Measurements from ENCODE around the gene PRKCA.
A peak's percentile ranks its signal among the peaks of the same experiment; 100 is the strongest.
"Not testable (repeated sequence)": the region's sequence is repeated elsewhere in the genome, so short reads cannot be mapped to it uniquely, and the experiment has no call there.

Gene PRKCA

DNA sequence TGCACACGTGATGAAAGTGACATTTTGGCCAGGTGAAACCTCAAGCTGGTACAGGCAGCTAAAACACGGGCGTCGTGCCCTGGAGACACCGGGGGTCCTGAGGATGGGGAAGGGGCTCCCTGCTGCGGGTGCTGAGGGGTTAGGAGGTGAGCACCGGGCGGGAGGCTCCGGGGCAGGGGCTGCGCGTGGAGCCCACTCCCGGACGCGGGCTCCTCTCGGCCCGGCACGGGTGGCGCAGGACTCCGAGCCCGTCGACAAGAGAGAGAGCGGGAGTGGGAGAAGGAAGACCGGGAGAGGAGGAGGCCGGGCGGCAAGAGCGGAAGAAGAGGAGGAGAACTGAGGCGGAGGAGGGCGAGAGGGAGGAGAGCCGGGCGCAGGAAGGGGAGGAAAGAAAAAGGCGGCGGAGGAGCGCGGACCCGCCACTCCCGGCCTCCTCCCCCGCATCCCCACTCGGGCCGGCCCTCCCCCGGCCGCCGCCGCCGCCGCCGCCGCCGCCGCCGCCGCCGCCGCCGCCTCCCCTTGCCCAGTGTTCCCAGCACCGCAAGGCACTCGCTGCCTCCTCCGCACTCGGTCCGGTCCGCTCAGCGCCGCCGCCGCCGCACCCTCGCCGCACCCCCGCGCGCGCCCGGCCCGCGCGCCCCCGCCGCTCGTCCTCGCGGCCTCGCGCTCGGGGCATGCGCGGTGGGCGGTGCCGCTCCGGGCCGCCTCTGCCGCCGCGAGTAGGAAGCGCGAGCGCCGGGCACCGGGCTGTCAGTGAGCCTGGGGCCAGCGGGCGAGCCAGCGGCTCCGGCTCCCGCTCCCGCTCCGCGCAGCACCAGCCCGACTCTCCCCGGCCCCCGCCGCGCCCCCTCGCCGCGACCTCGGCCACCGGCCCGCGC, at the start of gene PRKCA:
PRKCA (plus strand) TSS at position 750 of the 878 bp plus-strand sequence.
- DNase-seq (ENCODE audit: low spot score), result peak; percentile 82

DNA sequence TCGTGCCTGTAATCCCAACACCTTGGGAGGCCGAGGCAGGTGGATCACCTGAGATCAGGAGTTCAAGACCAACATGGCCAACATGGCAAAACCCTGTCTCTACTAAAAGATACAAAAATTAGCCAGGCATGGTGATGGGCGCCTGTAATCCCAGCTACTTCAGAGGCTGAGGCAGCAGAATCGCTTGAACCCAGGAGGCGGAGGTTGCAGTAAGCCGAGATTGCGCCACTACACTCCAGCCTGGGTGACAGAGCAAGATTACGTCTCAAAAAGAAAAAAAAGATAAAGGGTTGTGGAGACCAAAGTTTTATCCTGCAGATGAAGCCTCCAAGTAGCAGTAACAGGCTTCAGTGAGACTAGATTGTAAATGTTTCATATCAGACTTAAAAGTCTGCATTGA, 49.0 kb upstream of the PRKCA start:
- DNase-seq (ENCODE audit: low spot score), result not testable (repeated sequence)

DNA sequence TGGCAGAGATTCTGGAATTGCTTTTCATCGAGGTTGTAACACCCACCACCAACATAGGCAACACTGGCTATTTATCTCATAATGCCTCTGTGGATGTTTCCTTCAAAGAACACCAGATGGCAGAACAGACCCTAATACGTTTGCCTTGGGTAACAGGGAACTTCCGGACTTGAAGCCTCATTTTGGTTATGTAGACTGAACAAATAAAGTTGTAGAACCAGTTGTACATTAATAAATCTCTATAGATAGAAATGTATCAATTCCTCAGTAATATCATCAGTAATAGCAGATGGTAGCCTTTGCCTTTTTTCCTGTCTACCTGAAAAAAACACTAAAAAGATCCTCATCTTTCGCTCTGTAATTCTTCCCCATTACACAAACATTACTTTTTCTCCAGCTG, 47.3 kb upstream of the PRKCA start:
- peak; percentile 70 for DNase-seq (ENCODE audit: low spot score)

DNA sequence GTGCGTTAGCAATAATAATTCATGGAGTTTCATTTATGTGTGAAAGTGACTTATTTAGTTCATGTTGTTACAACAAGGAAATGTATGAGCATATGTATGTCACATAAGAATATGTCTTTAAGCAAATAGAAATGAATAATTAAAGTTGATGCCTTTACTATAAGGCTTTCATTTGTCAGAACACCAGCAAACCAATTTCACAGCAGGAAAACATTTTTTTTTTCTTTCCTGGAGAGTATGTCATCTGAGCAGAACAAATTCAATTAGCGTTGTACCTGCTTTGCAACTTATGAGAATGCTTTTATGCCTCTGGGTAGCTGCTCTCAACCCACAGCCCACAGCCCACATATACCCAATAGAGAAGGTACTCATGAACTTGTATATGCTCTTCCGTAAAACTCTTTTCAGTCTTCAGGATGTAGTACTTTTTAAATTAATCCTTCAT, 46.9 kb upstream of the PRKCA start:
- DNase-seq (ENCODE audit: low spot score), result no peak

DNA sequence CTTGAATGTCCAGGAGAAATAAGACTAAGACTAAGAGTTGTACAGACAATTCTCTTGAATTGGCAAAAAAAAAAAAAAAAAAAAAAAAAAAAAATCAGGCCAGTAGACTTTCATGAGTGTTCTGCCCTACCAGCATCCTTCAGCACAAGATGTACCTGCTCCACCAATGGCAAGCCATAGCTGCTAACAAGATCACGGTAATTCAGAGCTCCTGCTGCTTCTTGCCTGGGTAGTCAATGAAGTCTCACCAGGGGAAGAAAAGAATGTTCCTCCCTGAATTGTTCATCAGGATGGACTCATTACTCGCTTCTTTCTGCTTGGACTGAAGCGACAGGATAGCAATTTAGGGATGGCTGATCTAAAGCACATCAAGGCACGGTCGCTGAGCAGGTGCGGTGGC, 42.1 kb upstream of the PRKCA start:
- DNase-seq (ENCODE audit: low spot score), result no peak

DNA sequence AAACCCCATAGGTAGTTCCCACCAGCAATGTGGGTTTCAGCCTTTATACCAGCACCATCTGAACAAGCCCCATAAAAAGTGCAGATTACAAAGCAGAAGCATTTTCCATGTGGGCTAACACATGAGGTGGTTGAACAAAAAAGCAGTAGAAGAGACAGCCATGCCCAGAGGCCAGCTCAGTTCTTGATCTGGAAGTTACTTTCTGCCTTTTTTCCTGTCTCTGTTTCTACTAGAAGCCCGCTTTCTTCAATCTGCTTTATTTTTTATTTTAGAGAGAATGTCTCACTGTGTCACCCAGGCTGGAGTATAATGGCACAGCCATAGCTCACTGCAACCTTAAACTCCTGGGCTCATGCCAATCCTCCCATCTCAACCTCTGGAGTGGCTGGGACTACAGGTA, 41.7 kb upstream of the PRKCA start:
- no peak for DNase-seq (ENCODE audit: low spot score)

DNA sequence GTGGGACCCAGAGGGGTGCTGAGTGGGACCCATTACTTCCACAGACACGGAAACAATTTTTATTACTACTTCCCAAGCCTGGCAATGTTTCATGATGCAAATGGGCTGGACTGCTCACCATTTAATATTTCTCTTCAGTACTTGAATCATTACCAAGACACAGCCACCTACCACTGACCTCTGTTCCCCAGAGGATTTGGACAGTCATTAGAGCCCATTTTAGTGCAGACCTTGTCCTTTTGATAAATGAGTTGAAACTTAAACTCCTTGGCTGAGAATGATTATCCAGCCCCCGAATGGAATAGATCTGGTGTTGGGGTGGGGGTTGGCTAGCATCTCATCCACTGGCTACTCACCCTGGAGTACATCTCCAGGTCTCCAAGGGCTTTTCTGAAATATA, 39.6 kb upstream of the PRKCA start:
- DNase-seq (ENCODE audit: low spot score), result no peak

DNA sequence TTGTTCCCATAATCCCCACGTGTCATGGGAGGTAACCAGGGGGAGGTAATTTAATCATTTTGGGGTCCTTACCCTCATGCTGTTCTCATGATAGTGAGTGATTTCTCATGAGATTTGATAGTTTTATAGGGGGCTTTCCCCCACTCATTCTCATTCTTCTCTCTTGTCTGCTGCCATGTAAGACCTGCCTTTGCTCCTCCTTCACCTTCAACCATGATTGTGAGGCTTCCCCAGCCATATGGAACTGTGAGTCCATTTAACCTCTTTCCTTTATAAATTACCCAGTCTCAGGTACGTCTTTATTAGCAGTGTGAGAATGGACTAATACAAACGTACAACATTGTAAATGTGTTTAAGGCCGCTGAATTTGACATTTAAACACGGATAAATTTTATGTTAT, 37.7 kb upstream of the PRKCA start:
- no peak for DNase-seq (ENCODE audit: low spot score)

DNA sequence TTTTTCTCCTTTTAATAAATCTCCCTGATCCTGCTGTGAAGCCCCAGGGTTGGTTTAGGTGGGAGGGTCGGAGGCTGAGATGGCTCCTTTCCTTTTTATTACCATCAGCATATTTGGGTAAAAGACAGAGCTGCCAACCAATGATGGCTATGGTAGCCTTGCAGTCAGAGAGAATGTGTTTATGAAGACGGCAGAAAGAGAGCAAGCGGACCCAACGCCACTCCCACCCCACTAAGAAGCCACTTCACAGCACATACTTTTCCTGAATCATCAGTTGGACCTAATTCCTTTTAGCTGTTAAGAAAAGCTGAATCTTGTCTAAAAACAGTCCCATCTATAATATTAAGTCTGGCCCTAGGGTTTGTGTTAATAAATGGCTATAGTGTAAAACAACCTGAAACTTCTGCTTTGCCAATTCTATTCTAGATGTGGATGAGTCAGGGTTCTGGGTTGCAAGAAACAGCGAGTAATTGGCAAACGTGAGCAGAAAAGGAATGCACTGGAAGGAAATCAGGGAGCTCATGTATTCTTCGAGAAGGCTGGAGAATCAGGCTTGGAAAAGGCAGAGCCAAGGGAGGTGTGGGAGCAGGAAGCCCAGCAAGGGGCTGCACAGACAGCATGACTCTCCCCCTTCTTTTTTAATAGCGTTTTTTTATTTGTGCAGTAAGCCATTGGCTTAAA, 34.0 kb upstream of the PRKCA start:
- DNase-seq (ENCODE audit: low spot score), result no peak

DNA sequence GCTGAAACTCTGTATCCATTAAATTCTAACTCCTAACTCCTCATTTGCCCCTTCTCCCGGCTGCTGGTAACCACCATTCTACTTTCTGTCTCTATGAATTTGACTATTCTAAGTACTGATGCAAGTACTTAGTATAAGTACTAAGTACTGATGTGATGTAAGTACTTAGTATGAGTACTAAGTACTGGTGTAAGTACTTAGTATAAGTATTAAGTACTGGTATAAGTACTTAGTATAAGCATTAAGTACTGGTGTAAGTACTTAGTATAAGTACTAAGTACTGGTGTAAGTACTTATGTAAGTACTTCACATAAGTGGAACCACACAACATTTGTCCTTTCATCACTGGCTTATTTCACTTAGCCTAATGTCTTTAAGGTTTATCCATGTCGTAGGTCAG, 32.3 kb upstream of the PRKCA start:
- DNase-seq (ENCODE audit: low spot score), result no peak

DNA sequence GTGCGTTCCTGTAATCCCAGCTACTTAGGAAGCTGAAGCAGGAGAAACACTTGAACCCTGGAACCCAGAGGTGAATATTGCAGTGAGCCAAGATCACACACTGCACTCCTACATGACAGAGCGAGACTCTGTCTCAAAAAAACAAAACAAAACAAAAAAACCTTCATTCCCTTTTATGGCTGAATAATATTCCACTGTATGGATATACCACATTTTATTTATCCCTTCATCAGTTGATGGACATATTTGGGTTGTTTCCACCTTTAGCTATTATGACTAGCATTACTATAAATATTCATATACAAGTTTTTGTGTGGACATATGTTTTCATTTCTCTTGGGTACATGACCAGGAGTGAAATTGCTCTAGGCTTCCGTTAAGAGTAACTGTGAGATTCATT, 30.9 kb upstream of the PRKCA start:
- no peak for DNase-seq (ENCODE audit: low spot score)

DNA sequence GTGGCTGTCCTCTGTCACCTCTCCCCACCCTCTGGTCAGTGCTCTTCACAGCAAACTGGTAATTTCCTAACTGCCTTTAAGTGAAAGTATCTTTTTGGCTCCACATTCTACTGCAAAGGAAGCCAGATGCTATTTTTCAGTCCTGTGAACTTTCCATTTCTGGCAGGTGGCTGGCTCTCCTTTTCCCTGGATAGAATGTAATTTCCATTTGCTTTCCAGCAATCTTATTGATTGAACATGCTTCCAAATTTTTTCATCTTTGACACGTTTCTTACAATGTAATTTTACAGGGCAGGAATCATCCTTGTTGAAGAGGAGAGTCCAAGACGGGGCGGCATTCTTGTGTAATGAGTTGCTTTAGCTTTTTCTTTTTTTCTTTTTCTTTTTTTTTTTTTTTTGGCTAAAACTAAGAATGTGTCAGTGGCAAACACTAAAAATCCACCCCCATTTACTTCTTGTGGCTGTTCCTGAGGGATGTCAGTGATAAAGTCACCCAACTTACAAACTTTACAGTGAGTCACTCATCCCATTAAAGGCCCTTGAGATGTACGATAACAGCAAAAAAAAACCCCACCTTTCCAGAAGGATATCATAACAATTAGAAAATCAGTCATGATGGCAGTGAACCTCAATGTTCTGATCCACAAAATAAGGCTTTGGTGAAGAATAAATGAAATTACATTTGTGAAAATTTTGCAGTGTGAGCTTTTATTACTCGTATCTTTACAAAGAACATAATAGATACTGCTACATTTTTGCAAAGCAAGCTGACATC, 29.4 kb upstream of the PRKCA start:
- DNase-seq (ENCODE audit: low spot score), result no peak

DNA sequence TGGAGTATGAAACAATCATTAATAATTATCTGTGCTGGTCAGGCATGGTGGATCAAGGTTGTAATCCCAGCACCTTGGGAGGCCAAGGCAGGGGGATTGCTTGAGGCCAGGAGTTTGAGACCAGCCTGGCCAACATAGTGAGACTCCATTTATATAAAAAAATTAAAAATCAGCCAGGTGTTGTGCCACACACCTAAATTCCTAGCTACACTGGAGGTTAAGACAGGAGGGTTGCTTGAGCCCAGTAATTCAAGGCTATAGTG, 28.9 kb upstream of the PRKCA start:
- no peak for DNase-seq (ENCODE audit: low spot score)

DNA sequence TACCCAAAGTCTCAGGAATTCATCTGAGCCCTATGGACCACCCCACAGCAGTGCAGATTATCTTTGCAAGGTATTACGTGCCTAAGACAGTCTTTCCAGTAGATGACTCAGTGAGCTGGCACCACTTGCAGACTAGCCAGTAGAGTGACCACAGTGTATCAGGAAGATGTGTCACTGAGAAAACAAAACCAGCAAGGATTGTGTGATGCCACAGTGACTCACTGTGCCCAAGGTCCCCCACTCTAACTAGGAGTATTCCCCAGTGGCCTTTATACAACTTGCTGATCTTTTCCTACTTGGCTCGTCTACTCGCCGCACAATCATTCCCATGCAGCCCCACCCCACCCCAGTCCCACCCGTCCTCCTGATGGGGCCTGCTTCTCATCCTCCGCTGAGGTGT, 26.8 kb upstream of the PRKCA start:
- DNase-seq (ENCODE audit: low spot score), result no peak

DNA sequence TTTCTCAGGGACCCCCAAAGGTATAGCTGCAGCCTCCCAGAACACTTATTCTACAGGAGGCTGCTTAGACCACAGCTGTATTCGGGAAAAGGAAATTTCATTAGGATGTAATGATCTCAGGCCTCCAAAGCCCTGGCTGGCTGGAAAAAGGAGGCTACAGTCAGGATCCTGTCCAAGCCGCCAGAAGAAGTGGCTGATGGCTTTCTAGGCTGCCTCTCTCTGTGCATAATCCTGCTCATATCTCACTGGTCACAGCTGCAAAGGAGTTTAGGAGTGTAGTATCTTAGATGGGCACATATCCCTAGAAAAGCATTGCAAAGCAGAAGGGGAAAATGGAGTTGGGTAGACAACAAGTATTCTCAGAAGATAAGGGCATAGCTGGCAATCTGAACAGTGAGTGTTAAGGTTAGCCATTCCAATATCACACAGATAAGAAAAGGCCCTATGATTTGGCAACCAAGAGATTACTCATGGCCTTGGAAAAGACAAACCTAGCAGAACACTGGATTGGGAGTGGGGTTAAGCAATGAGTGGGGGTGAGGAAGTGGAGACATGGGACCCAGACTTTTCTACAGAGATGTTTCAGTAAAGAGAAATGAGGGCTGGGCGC, 26.0 kb upstream of the PRKCA start:
- no peak for DNase-seq (ENCODE audit: low spot score)

DNA sequence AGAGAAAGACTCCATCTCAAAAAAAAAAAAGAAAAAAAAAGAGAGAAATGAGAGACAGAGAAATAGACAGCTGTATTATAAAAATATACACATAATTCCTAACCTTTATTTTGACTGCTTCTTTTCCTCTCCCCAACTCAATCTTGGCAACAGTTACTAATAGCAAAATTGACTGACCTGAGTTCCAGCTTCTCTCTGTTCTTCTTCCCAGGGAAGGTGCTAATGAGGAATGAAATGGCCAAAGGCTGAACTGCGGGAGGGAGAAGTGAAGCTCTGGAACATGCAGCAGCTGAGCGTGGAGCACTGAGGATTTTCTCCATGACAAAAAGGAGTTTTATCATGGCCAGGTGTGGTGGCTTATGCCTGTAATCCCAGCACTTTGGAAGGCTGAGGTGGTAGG, 25.2 kb upstream of the PRKCA start:
- DNase-seq (ENCODE audit: low spot score), result no peak

DNA sequence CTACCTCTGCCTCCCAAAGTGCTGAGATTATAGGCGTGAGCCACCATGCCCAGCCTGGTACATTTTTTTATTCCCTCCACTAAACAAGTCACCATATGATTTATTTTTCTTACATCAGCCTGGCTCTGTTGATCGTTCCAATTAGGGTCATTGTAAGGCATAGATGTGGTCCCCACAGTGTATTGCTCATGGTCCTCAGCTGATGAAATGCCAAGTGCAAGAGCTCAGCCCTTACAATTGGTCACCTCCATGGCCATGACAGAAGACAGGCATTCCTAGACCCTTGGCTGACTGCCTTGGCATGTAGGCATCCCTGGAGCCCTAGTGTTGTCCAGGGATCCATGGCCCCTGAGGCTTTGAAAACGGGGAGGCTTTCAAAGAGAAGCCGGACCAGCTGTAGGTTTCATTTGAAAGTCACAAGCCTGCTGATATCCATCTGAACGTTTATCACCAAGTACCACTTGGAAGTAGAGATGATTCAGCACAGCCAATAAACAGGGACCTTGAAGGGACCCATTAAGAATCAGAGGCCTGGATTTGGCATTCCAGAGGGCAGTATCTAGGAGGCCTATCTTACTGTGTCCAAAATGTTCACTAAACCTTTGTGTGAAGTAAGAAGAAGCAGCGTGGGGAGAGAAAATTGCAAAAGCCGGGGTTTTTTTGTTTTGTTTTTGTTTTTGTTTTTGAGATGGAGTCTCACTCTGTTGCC, 20.6 kb upstream of the PRKCA start:
- DNase-seq (ENCODE audit: low spot score), result no peak

DNA sequence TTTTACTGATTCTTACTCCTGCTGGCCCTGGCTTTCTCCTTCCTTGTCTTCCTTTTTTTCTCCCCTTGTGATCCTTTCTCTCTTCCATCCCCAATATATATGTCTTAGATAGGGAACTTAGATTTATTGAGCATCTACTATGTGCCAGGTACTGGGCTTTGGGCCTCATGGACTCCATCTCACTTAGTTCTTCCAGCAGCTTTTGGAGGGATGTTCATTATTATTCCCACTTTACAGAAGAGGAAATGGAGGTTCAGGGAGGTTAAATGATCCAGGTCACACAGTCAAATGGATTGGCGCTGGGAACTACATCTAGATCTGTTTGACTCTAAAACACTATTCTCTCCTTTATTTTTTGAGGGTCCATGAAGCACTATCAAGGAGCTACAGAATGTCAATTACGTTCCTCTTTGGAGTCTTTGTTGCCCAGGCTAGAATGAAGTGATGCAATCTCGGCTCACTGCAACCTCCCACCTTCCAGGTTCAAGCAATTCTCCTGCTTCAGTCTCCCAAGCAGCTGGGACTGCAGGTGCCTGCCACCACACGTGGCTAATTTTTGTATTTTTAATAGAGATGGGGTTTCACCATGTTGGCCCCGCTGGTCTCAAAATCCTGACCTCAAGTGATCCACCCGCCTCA, 19.0 kb upstream of the PRKCA start:
- no peak for DNase-seq (ENCODE audit: low spot score)

DNA sequence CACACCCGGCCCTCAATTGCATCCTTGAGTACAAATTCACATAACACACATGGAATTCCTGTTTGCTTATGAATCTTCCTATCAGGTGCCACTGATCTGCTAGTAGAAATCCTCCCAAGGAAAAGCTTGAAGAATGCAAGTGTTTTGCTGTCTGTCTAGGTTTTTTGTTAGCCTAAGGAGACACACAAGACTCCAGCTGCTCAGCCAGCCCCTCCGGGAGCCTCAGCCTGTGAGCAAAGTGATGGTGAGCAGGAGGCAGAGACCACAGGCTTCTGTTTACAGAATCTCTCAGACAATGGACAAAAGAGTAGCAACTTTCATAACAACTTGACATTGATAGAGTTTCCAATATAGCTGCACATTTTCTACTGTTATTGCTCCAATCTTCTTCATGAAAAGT, 18.4 kb upstream of the PRKCA start:
- DNase-seq (ENCODE audit: low spot score), result no peak

DNA sequence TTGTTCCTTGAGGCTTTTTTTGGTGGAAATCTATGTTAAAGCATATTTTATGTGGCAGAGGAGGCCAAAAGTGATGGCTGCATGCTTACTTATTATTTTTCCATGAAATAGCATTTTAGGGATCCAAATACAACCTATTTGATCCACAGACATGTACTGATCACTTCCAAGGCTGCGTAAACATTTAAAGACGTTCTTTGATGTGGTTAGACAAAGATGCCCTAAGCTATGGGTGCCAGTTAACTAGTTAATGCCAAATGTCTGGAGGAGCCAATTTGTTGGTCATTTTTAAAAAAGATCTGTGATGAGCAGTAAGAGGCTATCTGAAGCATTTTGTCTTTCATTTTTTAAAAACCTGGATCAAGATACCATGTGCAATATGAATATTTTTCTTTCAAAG, 17.3 kb upstream of the PRKCA start:
- no peak for DNase-seq (ENCODE audit: low spot score)

DNA sequence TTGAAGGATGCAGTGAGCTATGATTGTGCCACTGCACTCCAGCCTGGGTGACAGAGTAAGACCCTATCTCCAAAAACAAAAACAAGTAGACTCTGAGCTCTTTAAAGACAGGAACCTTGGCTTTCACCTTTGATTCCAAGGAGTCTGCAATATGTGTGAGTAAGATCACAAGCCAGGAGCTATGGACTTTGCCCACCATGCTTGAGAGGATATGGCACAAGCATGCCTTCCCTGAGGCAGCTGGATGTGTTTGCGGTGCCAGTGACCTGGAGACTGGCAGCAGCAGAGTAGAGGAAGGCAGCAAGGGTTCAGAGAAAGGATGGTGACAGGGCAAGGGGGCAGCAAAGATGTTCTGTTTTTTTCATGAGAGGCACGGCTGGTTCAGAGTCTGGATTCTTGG, 14.5 kb upstream of the PRKCA start:
- DNase-seq (ENCODE audit: low spot score), result no peak

Measured in globus pallidus (tissue), 1 donor.